COR-L47 (cell line): ENCODE results near the gene MYOD1.

Experiments used
- DNase-seq: peaks from one replicate; lab custom pipeline; 2025; lab: John Stamatoyannopoulos, UW

The MYOD1 gene

GRCh38 chr11:17771415-17771814 lies 52.0 kb downstream of the MYOD1 start:
- no peak for DNase-seq
